IMR-90 (cell line): Measurements from ENCODE around the gene BLOC1S2. TPM values are rescaled to one million over a fixed set of nuclear protein-coding genes. Genes with fewer than 3 reads are reported as not detected.

Experiments used
- ATAC-seq: fragments of 200-7000 bp; cut with Tn5 transposase; 2 replicates; pipeline ENCODE4 v1.9.1; 2020; ENCODE audit warnings: low read depth, mild to moderate bottlenecking, moderate library complexity
- BruUV-seq: library from RNA; stranded (reverse); fragments of 400-500 nt; replicated peaks from 2 replicates; lab custom pipeline; 2021; lab: Mats Ljungman, UMichigan
- CTCF ChIA-PET: fragments of 300-600 bp; formaldehyde crosslinking; extraction: SDS; loops from one replicate; lab custom pipeline; 2021; ENCODE audit warnings: antibody characterized with exemption; lab: Yijun Ruan, JAX
- POLR2A ChIA-PET: fragments of 300-600 bp; sonication (Branson Sonifier 250); formaldehyde crosslinking; loops from one replicate; lab custom pipeline; 2022; ENCODE audit warnings: antibody characterized with exemption; ENCODE audit not compliant: unreplicated experiment; lab: Charles Lee
- DNase-seq: peaks from one replicate; pipeline ENCODE4 v3.0.0; 2013
- H2AFZ ChIP-seq: replicated peaks from 2 replicates; pipeline ENCODE3; 2013; ENCODE audit warnings: low read length, mild to moderate bottlenecking; ENCODE audit not compliant: poor library complexity
- H2AK5ac ChIP-seq: 2 replicates; pipeline ENCODE4 v1.6.1; 2013; ENCODE audit warnings: low read depth, low read length, inconsistent platforms
- H2AK9ac ChIP-seq: replicated peaks from 2 replicates; pipeline ENCODE3; 2013; ENCODE audit warnings: mild to moderate bottlenecking, low read depth, low read length, moderate library complexity; ENCODE audit not compliant: poor library complexity
- H2BK120ac ChIP-seq: 2 replicates; pipeline ENCODE4 v1.6.1; 2013; ENCODE audit warnings: low read depth, low read length, inconsistent platforms
- H2BK15ac ChIP-seq: 3 replicates; pipeline ENCODE4 v1.6.1; 2013; ENCODE audit warnings: low read depth, low read length, inconsistent platforms
- H2BK20ac ChIP-seq: 2 replicates; pipeline ENCODE4 v1.6.1; 2013; ENCODE audit warnings: low read depth, mild to moderate bottlenecking, inconsistent platforms, low read length, moderate library complexity
- H2BK5ac ChIP-seq: 2 replicates; pipeline ENCODE4 v1.6.1; 2013; ENCODE audit warnings: mild to moderate bottlenecking, low read depth, low read length, inconsistent platforms; ENCODE audit not compliant: poor library complexity, severe bottlenecking
- H3K14ac ChIP-seq: replicated peaks from 2 replicates; pipeline ENCODE4 v1.6.1; 2013; ENCODE audit warnings: low read depth, low read length, inconsistent platforms
- H3K18ac ChIP-seq: 2 replicates; pipeline ENCODE4 v1.6.1; 2013; ENCODE audit warnings: low read depth, low read length, control low read depth
- H3K23ac ChIP-seq: 2 replicates; pipeline ENCODE4 v1.6.1; 2013; ENCODE audit warnings: low read depth, low read length, inconsistent platforms
- H3K27ac ChIP-seq: 2 replicates; pipeline ENCODE4 v1.5.1; 2013; ENCODE audit warnings: mild to moderate bottlenecking, control low read depth, low read length; ENCODE audit not compliant: insufficient read depth
- H3K27me3 ChIP-seq: 2 replicates; pipeline ENCODE4 v1.6.1; 2013; ENCODE audit warnings: low read length; ENCODE audit not compliant: control insufficient read depth, insufficient read depth
- H3K36me3 ChIP-seq: 2 replicates; pipeline ENCODE4 v1.6.1; 2013; ENCODE audit warnings: low read length, mixed read lengths; ENCODE audit not compliant: control insufficient read depth, insufficient read depth
- H3K4ac ChIP-seq: 2 replicates; pipeline ENCODE4 v1.6.1; 2013; ENCODE audit warnings: low read depth, low read length, inconsistent platforms
- H3K4me1 ChIP-seq: 2 replicates; pipeline ENCODE4 v1.6.1; 2013; ENCODE audit warnings: low read length, mixed read lengths; ENCODE audit not compliant: control insufficient read depth, insufficient read depth
- H3K4me2 ChIP-seq: 2 replicates; pipeline ENCODE4 v1.6.1; 2013; ENCODE audit warnings: low read depth, mild to moderate bottlenecking, control low read depth, low read length, moderate library complexity
- H3K4me3 ChIP-seq: 2 replicates; pipeline ENCODE4 v1.5.1; 2013; ENCODE audit warnings: low read depth, mild to moderate bottlenecking, control low read depth, low read length, moderate library complexity; ENCODE audit not compliant: insufficient read depth
- H3K56ac ChIP-seq: 2 replicates; pipeline ENCODE4 v1.6.1; 2013; ENCODE audit warnings: low read length, inconsistent platforms; ENCODE audit not compliant: insufficient read depth; ENCODE audit errors: extremely low read depth
- H3K79me1 ChIP-seq, 2 experiments: 2 replicates each; pipeline ENCODE4 v1.6.1; 2013; ENCODE audit warnings: low read length in 2 of 2, inconsistent platforms in 1 of 2, low read depth in 1 of 2
- H3K9ac ChIP-seq: 2 replicates; pipeline ENCODE4 v1.6.1; 2013; ENCODE audit warnings: low read depth, low read length, control low read depth
- H3K9me1 ChIP-seq: 2 replicates; pipeline ENCODE4 v1.6.1; 2013; ENCODE audit warnings: low read length, inconsistent platforms; ENCODE audit not compliant: insufficient read depth
- H3K9me3 ChIP-seq: 2 replicates; pipeline ENCODE4 v1.6.1; 2013; ENCODE audit warnings: low read length; ENCODE audit not compliant: control insufficient read depth, insufficient read depth
- H4K20me1 ChIP-seq: 2 replicates; pipeline ENCODE4 v1.6.1; 2013; ENCODE audit warnings: low read length, inconsistent platforms; ENCODE audit not compliant: insufficient read depth
- H4K5ac ChIP-seq: 2 replicates; pipeline ENCODE4 v1.6.1; 2013; ENCODE audit warnings: mild to moderate bottlenecking, low read depth, low read length, control low read depth
- H4K8ac ChIP-seq, 2 experiments: 2 replicates each; pipeline ENCODE4 v1.6.1; 2013; ENCODE audit warnings: low read depth in 2 of 2, low read length in 2 of 2, control low read depth in 1 of 2, inconsistent platforms in 1 of 2
- H4K91ac ChIP-seq: 2 replicates; pipeline ENCODE4 v1.6.1; 2013; ENCODE audit warnings: low read depth, low read length, inconsistent platforms; ENCODE audit not compliant: insufficient read depth
- CEBPB ChIP-seq: IDR thresholded peaks from 2 replicates; pipeline ENCODE4 v1.6.1; 2012; ENCODE audit warnings: low read depth, low read length, improper control_type of control experiment
- CHD1 ChIP-seq: IDR thresholded peaks from 2 replicates; pipeline ENCODE4 v1.6.1; 2012; ENCODE audit warnings: low read depth, low read length, improper control_type of control experiment
- WGBS, 2 experiments: methylation state at CpG; one replicate each; pipeline versions ENCODE4 v1.1.5 to v1.1.7; 2013; ENCODE audit warnings: missing lambda C conversion rate in 2 of 2; ENCODE audit not compliant: insufficient read length in 1 of 2; ENCODE audit errors: extremely low coverage in 2 of 2; 5-methylcytosine and 5-hydroxymethylcytosine counted together
- dilution Hi-C: fragments of 300-500 bp; cut with HindIII; formaldehyde crosslinking; loops from one replicate; pipeline ENCODE4 v1.14.3; 2018; ENCODE audit warnings: low sequenced_read_pairs; ENCODE audit not compliant: unreplicated experiment
- in situ Hi-C: fragments of 300-500 bp; cut with MboI; formaldehyde crosslinking; loops from 3 replicates; pipeline ENCODE4 v1.14.3; 2019; ENCODE audit warnings: low sequenced_read_pairs, inconsistent platforms, mixed read lengths
- intact Hi-C: fragments of 100-400 bp; cut with micrococcal nuclease; formaldehyde crosslinking; loops from 2 replicates; pipeline ENCODE4 v1.10.0; 2022
- polyA plus RNA-seq, 3 experiments: library from polyadenylated mRNA; depleted of rRNA; stranded (reverse); fragments of >200 nt; gene quantifications; 2 replicates each; pipeline ENCODE4 v1.2.3, GENCODE V29; 2012; ENCODE audit warnings: low replicate concordance in 1 of 3
- total RNA-seq: library from RNA; depleted of rRNA; stranded (reverse); fragments of >200 nt; gene quantifications from 2 replicates; pipeline ENCODE4 v1.2.3, GENCODE V29; 2012
- TF ChIP-seq, protein P1 (sequence below): fragments of 150-350 bp; IDR thresholded peaks from 2 replicates; pipeline ENCODE4 v1.6.1; 2016; ENCODE audit warnings: low read depth, mild to moderate bottlenecking, low read length, moderate library complexity, borderline replicate concordance

The BLOC1S2 gene
- total and polyA plus RNA-seq, 2 of the 4 experiments (the other 2 are of a cell fraction): 26.0 to 28.9 TPM

DNA sequence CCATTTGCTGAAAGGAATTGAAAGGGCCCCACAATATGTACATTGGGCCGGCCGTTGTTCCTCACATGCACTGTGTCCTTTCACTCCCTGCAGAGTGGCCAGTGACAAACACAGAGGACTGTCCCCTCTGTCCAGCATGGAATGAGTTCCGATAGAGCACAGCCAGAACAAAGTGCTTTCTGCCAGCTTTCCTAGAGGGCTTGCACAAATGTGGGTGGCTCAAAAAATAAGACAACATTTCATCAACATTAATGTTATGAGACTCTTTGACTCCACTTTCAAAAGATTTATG, 41.2 kb upstream of the BLOC1S2 start:
- Histone ChIP-seq H2BK15ac (no peak overlapping the region), H4K20me1 (no peaks in the 10 kb centered on the region), H3K56ac (no peak overlapping the region), H3K9me3 (no peaks in the 10 kb centered on the region), H4K5ac (no peak overlapping the region), H2AFZ (no peak overlapping the region), H3K18ac (no peak overlapping the region), H3K4me1 (no peaks in the 10 kb centered on the region), H3K36me3 (no peaks in the 10 kb centered on the region), H4K91ac (no peak overlapping the region), H2BK5ac (no peak overlapping the region), H2BK120ac (no peak overlapping the region), H3K4ac (no peak overlapping the region), H3K14ac (no peak overlapping the region), H2BK20ac (no peak overlapping the region), H3K23ac (no peak overlapping the region), H3K79me1 (no peaks in the 10 kb centered on the region), H4K8ac (no peak overlapping the region), H3K4me2 (no peak overlapping the region), H2AK9ac (no peak overlapping the region), H3K27ac (no peak overlapping the region), H3K9ac (no peak overlapping the region), H2AK5ac (no peak overlapping the region), H3K4me3 (no peak overlapping the region), H3K27me3 (peaks cover 46% of the 10 kb centered on the region), H3K9me1 (no peaks in the 10 kb centered on the region)
- ATAC-seq (no peak), DNase-seq (no peak)
- BruUV-seq: no TSS peak
- dilution Hi-C loops (no loop called here), in situ Hi-C loops (loop anchor here (25.0 kb wide), 1 partner anchor 560 kb away; no protein-coding TSS in a partner anchor), intact Hi-C loops (no loop called here)
- WGBS, 2 experiments: 80% methylated on average over 2 of the region's 3 CpGs; no CpG with 5 or more reads in 1 of the 2 experiments
- ChIA-PET POLR2A (no interaction called here), CTCF (interaction anchor here (1.0 kb wide), 1 partner anchor 24 kb away, joined by 3 read pairs; no protein-coding TSS in a partner anchor)
- no peak for TF ChIP-seq CEBPB
- TF ChIP-seq, protein P1, sequence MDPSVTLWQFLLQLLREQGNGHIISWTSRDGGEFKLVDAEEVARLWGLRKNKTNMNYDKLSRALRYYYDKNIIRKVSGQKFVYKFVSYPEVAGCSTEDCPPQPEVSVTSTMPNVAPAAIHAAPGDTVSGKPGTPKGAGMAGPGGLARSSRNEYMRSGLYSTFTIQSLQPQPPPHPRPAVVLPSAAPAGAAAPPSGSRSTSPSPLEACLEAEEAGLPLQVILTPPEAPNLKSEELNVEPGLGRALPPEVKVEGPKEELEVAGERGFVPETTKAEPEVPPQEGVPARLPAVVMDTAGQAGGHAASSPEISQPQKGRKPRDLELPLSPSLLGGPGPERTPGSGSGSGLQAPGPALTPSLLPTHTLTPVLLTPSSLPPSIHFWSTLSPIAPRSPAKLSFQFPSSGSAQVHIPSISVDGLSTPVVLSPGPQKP: no peak
- TF ChIP-seq CHD1: no peak
